WTC11 (cell line): ENCODE data around the gene ZNF174. TPM values are rescaled to one million over a fixed set of nuclear protein-coding genes. Genes with fewer than 3 reads are reported as not detected.

Experiments
- ATAC-seq: fragments of 200-7000 bp; cut with Tn5 transposase; 2 replicates; pipeline ENCODE4 v1.10.0; 2021; ENCODE audit warnings: mild to moderate bottlenecking, moderate library complexity
- CTCF ChIA-PET: fragments of 300-600 bp; sonication (Branson Sonifier 250); formaldehyde crosslinking; loops from one replicate; lab custom pipeline; 2021; ENCODE audit warnings: antibody characterized with exemption; lab: Charles Lee
- POLR2A ChIA-PET: fragments of 350-600 bp; sonication (Branson Sonifier 250); formaldehyde crosslinking; loops from one replicate; lab custom pipeline; 2021; ENCODE audit warnings: antibody characterized with exemption; lab: Charles Lee
- DNase-seq: peaks from one replicate; pipeline ENCODE4 v3.0.0; 2021; ENCODE audit warnings: low spot score
- H3K27ac Mint-ChIP-seq: 2 replicates; pipeline ENCODE4 v1.8.0; 2021; ENCODE audit warnings: mixed read lengths
- H3K27me3 Mint-ChIP-seq: 2 replicates; pipeline ENCODE4 v1.8.0; 2021; ENCODE audit warnings: low read depth, mild to moderate bottlenecking, moderate library complexity, mixed read lengths
- H3K36me3 Mint-ChIP-seq: 2 replicates; pipeline ENCODE4 v1.8.0; 2021; ENCODE audit warnings: mixed read lengths
- H3K4me1 Mint-ChIP-seq: 2 replicates; pipeline ENCODE4 v1.8.0; 2022; ENCODE audit warnings: mixed read lengths
- H3K4me3 Mint-ChIP-seq: 2 replicates; pipeline ENCODE4 v1.8.0; 2021; ENCODE audit warnings: mild to moderate bottlenecking, moderate library complexity, mixed read lengths
- H3K9me3 Mint-ChIP-seq: 2 replicates; pipeline ENCODE4 v1.8.0; 2021; ENCODE audit warnings: mixed read lengths
- AFF4 ChIP-seq: sonication (generic); formaldehyde crosslinking; IDR thresholded peaks from 2 replicates; pipeline ENCODE4 v1.8.1; 2023; ENCODE audit warnings: mild to moderate bottlenecking, missing genetic modification reagents, borderline replicate concordance
- AR ChIP-seq: fragments of 250-450 bp; sonication (Bioruptor Pico); IDR thresholded peaks from 2 replicates; pipeline ENCODE4 v1.9.0; 2021; ENCODE audit warnings: mild to moderate bottlenecking
- CREB1 ChIP-seq: sonication (generic); formaldehyde crosslinking; IDR thresholded peaks from 2 replicates; pipeline ENCODE4 v1.8.0; 2023; ENCODE audit warnings: mild to moderate bottlenecking, missing genetic modification reagents
- CTCF ChIP-seq: fragments of 200-600 bp; IDR thresholded peaks from 2 replicates; pipeline ENCODE4 v1.8.0; 2022; ENCODE audit warnings: antibody characterized with exemption
- ESRRA ChIP-seq: sonication (generic); formaldehyde crosslinking; IDR thresholded peaks from 2 replicates; pipeline ENCODE4 v1.8.1; 2022; ENCODE audit warnings: mild to moderate bottlenecking, missing genetic modification reagents, borderline replicate concordance
- FOXP4 ChIP-seq: sonication (generic); formaldehyde crosslinking; IDR thresholded peaks from 2 replicates; pipeline ENCODE4 v1.8.0; 2022; ENCODE audit warnings: mild to moderate bottlenecking, missing genetic modification reagents
- GRHL2 ChIP-seq: fragments of 250-450 bp; sonication (Bioruptor Pico); IDR thresholded peaks from 2 replicates; pipeline ENCODE4 v1.8.0; 2022; ENCODE audit warnings: mild to moderate bottlenecking, moderate library complexity; ENCODE audit not compliant: insufficient replicate concordance, severe bottlenecking
- MXD4 ChIP-seq: fragments of 250-450 bp; sonication (Bioruptor Pico); IDR thresholded peaks from 2 replicates; pipeline ENCODE4 v1.8.0; 2021; ENCODE audit warnings: mild to moderate bottlenecking, moderate library complexity, borderline replicate concordance
- NFYB ChIP-seq: sonication (generic); formaldehyde crosslinking; conservative IDR thresholded peaks from 2 replicates; pipeline ENCODE4 v1.8.0; 2022; ENCODE audit warnings: low read depth, missing genetic modification reagents
- NR2C2 ChIP-seq: sonication (generic); formaldehyde crosslinking; IDR thresholded peaks from 2 replicates; pipeline ENCODE4 v1.8.0; 2022; ENCODE audit warnings: mild to moderate bottlenecking, missing genetic modification reagents
- RELA ChIP-seq: sonication (generic); formaldehyde crosslinking; IDR thresholded peaks from 2 replicates; pipeline ENCODE4 v1.8.1; 2022; ENCODE audit warnings: missing genetic modification reagents, mild to moderate bottlenecking, borderline replicate concordance
- RORB ChIP-seq: fragments of 250-450 bp; sonication (Bioruptor Pico); IDR thresholded peaks from 2 replicates; pipeline ENCODE4 v1.9.0; 2021; ENCODE audit warnings: mild to moderate bottlenecking
- TEAD1 ChIP-seq: sonication (generic); formaldehyde crosslinking; IDR thresholded peaks from 2 replicates; pipeline ENCODE4 v1.8.0; 2022; ENCODE audit warnings: mild to moderate bottlenecking, missing genetic modification reagents
- ZBTB43 ChIP-seq: sonication (generic); formaldehyde crosslinking; IDR thresholded peaks from 2 replicates; pipeline ENCODE4 v1.8.1; 2023; ENCODE audit warnings: mild to moderate bottlenecking, missing genetic modification reagents
- ZNF396 ChIP-seq: fragments of 250-450 bp; sonication (Bioruptor Pico); IDR thresholded peaks from 2 replicates; pipeline ENCODE4 v1.8.0; 2021; ENCODE audit warnings: mild to moderate bottlenecking, moderate library complexity, borderline replicate concordance
- total RNA-seq: library from RNA; stranded (reverse); gene quantifications from 3 replicates; pipeline ENCODE4 v1.2.3, GENCODE V29; 2021
- TF ChIP-seq, protein P1 (sequence below): sonication (generic); formaldehyde crosslinking; IDR thresholded peaks from 2 replicates; pipeline ENCODE4 v1.8.1; 2022; ENCODE audit warnings: mild to moderate bottlenecking, moderate library complexity, missing genetic modification reagents
- TF ChIP-seq, protein P2 (sequence below): fragments of 250-450 bp; sonication (Bioruptor Pico); IDR thresholded peaks from 2 replicates; pipeline ENCODE4 v2.1.2; 2022; ENCODE audit warnings: mild to moderate bottlenecking, moderate library complexity

The ZNF174 gene
- total RNA-seq, 1 experiment from 2014 or later, result 13.8 TPM

GRCh38 chr16:3434373-3434772 lies 33.4 kb downstream of the ZNF174 start:
- POLR2A ChIA-PET, result no interaction called here

GRCh38 chr16:3439637-3440036 lies 38.6 kb downstream of the ZNF174 start:
- peaks cover 24% of the 10 kb centered on the region for H3K36me3 Mint-ChIP-seq
- DNase-seq, result no peak
- peaks cover 20% of the 10 kb centered on the region for H3K9me3 Mint-ChIP-seq
- ChIA-PET POLR2A (no interaction called here), CTCF (no interaction called here)
- H3K27me3 Mint-ChIP-seq, result no peaks in the 10 kb centered on the region; the same call in 1 of the 2 replicates
- no peak overlapping the region for H3K4me3 Mint-ChIP-seq
- 0 out of 2 replicates have a peak, but pooled peaks cover 6% of the 10 kb centered on the region for H3K4me1 Mint-ChIP-seq
- no peak for ATAC-seq
- no peak overlapping the region for H3K27ac Mint-ChIP-seq
- TF ChIP-seq GRHL2 (CRISPR knock-in tag), result no peak
- TF ChIP-seq NR2C2 (CRISPR knock-in tag), result no peak
- TF ChIP-seq CTCF, result no peak
- no peak for TF ChIP-seq FOXP4
- no peak for TF ChIP-seq AR (CRISPR knock-in tag)
- no peak for TF ChIP-seq ZBTB43 (CRISPR knock-in tag)
- TF ChIP-seq, protein P1, sequence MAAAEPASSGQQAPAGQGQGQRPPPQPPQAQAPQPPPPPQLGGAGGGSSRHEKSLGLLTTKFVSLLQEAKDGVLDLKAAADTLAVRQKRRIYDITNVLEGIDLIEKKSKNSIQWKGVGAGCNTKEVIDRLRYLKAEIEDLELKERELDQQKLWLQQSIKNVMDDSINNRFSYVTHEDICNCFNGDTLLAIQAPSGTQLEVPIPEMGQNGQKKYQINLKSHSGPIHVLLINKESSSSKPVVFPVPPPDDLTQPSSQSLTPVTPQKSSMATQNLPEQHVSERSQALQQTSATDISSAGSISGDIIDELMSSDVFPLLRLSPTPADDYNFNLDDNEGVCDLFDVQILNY (CRISPR knock-in tag), result no peak
- TF ChIP-seq RORB, result no peak
- no peak for TF ChIP-seq CREB1 (CRISPR knock-in tag)
- TF ChIP-seq, protein P2, sequence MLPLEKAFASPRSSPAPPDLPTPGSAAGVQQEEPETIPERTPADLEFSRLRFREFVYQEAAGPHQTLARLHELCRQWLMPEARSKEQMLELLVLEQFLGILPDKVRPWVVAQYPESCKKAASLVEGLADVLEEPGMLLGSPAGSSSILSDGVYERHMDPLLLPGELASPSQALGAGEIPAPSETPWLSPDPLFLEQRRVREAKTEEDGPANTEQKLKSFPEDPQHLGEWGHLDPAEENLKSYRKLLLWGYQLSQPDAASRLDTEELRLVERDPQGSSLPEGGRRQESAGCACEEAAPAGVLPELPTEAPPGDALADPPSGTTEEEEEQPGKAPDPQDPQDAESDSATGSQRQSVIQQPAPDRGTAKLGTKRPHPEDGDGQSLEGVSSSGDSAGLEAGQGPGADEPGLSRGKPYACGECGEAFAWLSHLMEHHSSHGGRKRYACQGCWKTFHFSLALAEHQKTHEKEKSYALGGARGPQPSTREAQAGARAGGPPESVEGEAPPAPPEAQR (CRISPR knock-in tag), result no peak
- TF ChIP-seq MXD4 (CRISPR knock-in tag), result no peak

More at GRCh38 chr16:3434373-3434772, 33.4 kb downstream of the ZNF174 start:
- H3K27ac Mint-ChIP-seq, result no peak overlapping the region
- H3K27me3 Mint-ChIP-seq, result no peaks in the 10 kb centered on the region; the same call in 1 of the 2 replicates
- CTCF ChIA-PET, result no interaction called here
- H3K4me1 Mint-ChIP-seq, result no peaks in the 10 kb centered on the region
- peaks cover 5% of the 10 kb centered on the region for H3K36me3 Mint-ChIP-seq
- H3K9me3 Mint-ChIP-seq, result peaks cover 2% of the 10 kb centered on the region; the same call in 1 of the 2 replicates
- no peak overlapping the region for H3K4me3 Mint-ChIP-seq
- TF ChIP-seq ZNF396 (CRISPR knock-in tag) (no peak), AFF4 (no peak), NFYB (CRISPR knock-in tag) (no peak), ESRRA (CRISPR knock-in tag) (no peak), TEAD1 (no peak), NR2C2 (CRISPR knock-in tag) (no peak), CREB1 (CRISPR knock-in tag) (no peak), RELA (CRISPR knock-in tag) (no peak)
- ATAC-seq, result no peak
- DNase-seq, result no peak
